IMR-90 (cell line): ENCODE results near the gene LCK.

Source experiments
- MAFK ChIP-seq: IDR thresholded peaks from 2 replicates; pipeline ENCODE4 v1.6.1; 2012; ENCODE audit warnings: low read depth, low read length, improper control_type of control experiment
- POLR2A ChIP-seq: IDR thresholded peaks from 2 replicates; pipeline ENCODE4 v1.6.1; 2012; ENCODE audit warnings: mild to moderate bottlenecking, low read depth, low read length
- RAD21 ChIP-seq: IDR thresholded peaks from 2 replicates; pipeline ENCODE4 v1.6.1; 2012; ENCODE audit warnings: low read length, improper control_type of control experiment
- RCOR1 ChIP-seq: IDR thresholded peaks from 2 replicates; pipeline ENCODE4 v1.6.1; 2012; ENCODE audit warnings: mild to moderate bottlenecking, low read length, improper control_type of control experiment; ENCODE audit not compliant: insufficient replicate concordance
- TF ChIP-seq, protein P1 (sequence below): conservative IDR thresholded peaks from 2 replicates; pipeline ENCODE4 v1.5.1; 2012; ENCODE audit warnings: mild to moderate bottlenecking, low read depth, low read length, improper control_type of control experiment
- TF ChIP-seq, protein P2 (sequence below): fragments of 150-350 bp; IDR thresholded peaks from 2 replicates; pipeline ENCODE4 v1.6.1; 2017; ENCODE audit warnings: mild to moderate bottlenecking, antibody characterized with exemption, low read length, low read depth

DNA sequence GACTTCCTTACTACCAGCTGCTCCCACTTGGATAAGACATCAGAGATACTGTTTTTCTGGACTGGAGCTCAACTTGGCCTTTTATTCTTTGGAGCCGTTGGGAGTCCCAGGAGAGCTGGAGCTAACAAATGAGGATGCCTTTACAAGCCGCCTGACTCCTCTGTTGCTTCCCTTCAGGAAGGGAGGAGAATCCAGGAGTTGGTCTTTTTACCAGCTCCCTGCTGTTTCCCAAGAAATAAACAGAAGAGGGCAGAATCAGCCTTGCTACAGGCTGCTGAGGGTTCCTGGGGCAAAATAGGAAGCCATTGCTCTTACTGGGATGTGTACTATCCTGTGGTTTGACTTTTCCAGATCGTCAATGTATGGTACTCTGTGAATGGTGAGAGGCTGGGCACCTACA is 27.4 kb upstream of the LCK start:
- TF ChIP-seq, protein P1, sequence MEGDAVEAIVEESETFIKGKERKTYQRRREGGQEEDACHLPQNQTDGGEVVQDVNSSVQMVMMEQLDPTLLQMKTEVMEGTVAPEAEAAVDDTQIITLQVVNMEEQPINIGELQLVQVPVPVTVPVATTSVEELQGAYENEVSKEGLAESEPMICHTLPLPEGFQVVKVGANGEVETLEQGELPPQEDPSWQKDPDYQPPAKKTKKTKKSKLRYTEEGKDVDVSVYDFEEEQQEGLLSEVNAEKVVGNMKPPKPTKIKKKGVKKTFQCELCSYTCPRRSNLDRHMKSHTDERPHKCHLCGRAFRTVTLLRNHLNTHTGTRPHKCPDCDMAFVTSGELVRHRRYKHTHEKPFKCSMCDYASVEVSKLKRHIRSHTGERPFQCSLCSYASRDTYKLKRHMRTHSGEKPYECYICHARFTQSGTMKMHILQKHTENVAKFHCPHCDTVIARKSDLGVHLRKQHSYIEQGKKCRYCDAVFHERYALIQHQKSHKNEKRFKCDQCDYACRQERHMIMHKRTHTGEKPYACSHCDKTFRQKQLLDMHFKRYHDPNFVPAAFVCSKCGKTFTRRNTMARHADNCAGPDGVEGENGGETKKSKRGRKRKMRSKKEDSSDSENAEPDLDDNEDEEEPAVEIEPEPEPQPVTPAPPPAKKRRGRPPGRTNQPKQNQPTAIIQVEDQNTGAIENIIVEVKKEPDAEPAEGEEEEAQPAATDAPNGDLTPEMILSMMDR: no peak
- TF ChIP-seq RCOR1: no peak
- TF ChIP-seq, protein P2, sequence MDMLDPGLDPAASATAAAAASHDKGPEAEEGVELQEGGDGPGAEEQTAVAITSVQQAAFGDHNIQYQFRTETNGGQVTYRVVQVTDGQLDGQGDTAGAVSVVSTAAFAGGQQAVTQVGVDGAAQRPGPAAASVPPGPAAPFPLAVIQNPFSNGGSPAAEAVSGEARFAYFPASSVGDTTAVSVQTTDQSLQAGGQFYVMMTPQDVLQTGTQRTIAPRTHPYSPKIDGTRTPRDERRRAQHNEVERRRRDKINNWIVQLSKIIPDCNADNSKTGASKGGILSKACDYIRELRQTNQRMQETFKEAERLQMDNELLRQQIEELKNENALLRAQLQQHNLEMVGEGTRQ: no peak
- no peak for TF ChIP-seq POLR2A
- TF ChIP-seq RAD21: no peak
- TF ChIP-seq MAFK: no peak
